Neural progenitor cell (in vitro differentiated cells): ENCODE data around the gene TAF11.

Experiments used
- EZH2 ChIP-seq: fragments of 200-600 bp; sonication (generic); IDR thresholded peaks from 2 replicates; pipeline ENCODE4 v1.6.1; 2017; ENCODE audit warnings: antibody characterized with exemption, mild to moderate bottlenecking, moderate library complexity
- TF ChIP-seq, protein P1 (sequence below): fragments of 200-600 bp; sonication (generic); IDR thresholded peaks from 2 replicates; pipeline ENCODE4 v1.5.1; 2017; ENCODE audit warnings: antibody characterized with exemption, mild to moderate bottlenecking

GRCh38 chr6:34888514-34888856 is 643 bp upstream of the TAF11 start:
- TF ChIP-seq, protein P1, sequence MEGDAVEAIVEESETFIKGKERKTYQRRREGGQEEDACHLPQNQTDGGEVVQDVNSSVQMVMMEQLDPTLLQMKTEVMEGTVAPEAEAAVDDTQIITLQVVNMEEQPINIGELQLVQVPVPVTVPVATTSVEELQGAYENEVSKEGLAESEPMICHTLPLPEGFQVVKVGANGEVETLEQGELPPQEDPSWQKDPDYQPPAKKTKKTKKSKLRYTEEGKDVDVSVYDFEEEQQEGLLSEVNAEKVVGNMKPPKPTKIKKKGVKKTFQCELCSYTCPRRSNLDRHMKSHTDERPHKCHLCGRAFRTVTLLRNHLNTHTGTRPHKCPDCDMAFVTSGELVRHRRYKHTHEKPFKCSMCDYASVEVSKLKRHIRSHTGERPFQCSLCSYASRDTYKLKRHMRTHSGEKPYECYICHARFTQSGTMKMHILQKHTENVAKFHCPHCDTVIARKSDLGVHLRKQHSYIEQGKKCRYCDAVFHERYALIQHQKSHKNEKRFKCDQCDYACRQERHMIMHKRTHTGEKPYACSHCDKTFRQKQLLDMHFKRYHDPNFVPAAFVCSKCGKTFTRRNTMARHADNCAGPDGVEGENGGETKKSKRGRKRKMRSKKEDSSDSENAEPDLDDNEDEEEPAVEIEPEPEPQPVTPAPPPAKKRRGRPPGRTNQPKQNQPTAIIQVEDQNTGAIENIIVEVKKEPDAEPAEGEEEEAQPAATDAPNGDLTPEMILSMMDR, result no peak
- no peak for TF ChIP-seq EZH2
